ENCODE data around the gene MAGEA1. TPM values are rescaled to one million over a fixed set of nuclear protein-coding genes. Genes with fewer than 3 reads are reported as not detected.

MAGEA1 gene
- total RNA-seq, 1 donor from 2014 or later: not detected

DNA sequence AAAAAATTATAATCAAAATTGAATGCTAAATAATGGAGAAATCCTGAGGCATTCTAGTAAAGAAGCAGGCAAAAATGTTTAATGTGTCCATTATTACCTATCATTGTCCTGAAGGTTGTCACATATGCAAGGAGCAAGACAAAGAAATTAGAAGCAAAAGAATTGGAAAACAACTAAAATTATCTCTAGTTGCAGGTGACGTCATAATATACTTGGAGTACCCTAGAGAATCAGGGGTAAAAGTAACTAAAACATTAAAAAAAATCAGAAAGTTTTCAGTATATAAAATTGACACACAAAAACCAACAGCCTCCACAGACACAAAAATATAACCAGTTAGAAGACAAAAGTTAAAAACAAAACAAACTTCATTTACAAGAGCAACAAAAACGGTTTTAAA, 21.4 kb downstream of the MAGEA1 start:
- H3K27me3 ChIP-seq: no peaks in the 10 kb centered on the region
- H3K4me1 ChIP-seq: no peaks in the 10 kb centered on the region
- H3K9me3 ChIP-seq: peaks cover 0 to 2% of the 10 kb centered on the region in 2 donors
- TF ChIP-seq, protein P1, sequence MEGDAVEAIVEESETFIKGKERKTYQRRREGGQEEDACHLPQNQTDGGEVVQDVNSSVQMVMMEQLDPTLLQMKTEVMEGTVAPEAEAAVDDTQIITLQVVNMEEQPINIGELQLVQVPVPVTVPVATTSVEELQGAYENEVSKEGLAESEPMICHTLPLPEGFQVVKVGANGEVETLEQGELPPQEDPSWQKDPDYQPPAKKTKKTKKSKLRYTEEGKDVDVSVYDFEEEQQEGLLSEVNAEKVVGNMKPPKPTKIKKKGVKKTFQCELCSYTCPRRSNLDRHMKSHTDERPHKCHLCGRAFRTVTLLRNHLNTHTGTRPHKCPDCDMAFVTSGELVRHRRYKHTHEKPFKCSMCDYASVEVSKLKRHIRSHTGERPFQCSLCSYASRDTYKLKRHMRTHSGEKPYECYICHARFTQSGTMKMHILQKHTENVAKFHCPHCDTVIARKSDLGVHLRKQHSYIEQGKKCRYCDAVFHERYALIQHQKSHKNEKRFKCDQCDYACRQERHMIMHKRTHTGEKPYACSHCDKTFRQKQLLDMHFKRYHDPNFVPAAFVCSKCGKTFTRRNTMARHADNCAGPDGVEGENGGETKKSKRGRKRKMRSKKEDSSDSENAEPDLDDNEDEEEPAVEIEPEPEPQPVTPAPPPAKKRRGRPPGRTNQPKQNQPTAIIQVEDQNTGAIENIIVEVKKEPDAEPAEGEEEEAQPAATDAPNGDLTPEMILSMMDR (IDR thresholded peaks at IDR 0.05): no peak
- no peaks in the 10 kb centered on the region for H3K36me3 ChIP-seq
- intact Hi-C loops (cut with DNase I): no loop called here
- no peak overlapping the region for H3K27ac ChIP-seq
- no peak for DNase-seq (ENCODE audit: low spot score in 2 of 2)
- H3K4me3 ChIP-seq: no peak overlapping the region

DNA sequence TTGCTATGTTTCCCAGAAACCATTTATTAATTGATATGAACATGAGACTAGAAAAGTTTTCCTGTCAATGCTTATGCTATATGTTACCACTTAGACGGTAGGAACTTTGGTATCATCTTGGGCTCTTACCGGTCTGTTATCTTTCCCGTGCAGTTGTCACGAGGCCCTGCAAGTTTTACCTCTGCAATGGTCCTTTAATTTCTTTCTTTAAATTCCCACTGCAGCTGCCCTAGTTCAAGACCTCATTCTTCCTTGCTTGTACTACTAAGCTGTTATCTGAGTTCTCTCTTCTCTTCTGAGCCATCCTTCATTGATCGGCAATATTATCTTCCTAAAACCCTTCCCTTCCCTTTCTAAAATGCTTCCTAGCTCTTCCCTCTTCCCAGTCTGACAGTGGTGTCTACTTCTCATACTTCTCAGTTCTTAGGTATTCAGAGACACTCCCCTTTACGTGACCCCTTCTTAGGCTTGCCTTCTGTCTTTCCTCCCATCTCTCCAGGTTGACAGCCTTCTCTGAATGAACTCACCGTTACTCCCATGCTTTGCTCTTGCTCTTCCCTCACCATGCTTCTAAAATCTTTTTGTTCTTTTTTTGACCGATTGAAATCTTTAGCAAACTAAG, 27.5 kb downstream of the MAGEA1 start:
- H3K27ac ChIP-seq: no peak overlapping the region
- H3K4me1 ChIP-seq: no peaks in the 10 kb centered on the region
- TF ChIP-seq, protein P1 (IDR thresholded peaks at IDR 0.05): no peak
- H3K27me3 ChIP-seq: no peaks in the 10 kb centered on the region
- H3K36me3 ChIP-seq: no peaks in the 10 kb centered on the region
- intact Hi-C loops (cut with DNase I): no loop called here
- no peak overlapping the region for H3K4me3 ChIP-seq
- DNase-seq (ENCODE audit: low spot score in 2 of 2): no peak
- no peaks in the 10 kb centered on the region for H3K9me3 ChIP-seq

DNA sequence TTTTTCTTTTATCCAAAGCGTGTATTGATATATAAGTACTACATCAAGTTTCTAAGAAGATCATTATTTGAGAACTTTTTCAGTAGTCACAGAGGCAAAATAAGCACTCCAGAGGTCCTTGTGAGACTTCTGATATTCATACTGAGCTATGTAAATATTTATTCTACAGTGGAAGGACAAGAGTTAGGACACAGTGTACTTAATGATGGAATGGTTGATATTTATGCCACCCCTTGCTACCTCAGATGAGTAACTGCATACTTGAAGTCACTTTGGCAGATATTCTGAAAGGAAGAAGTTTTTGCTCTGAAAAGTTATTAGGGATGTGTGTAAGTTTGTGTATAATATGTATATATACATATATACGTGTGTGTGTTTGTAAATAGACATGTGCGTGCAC, 30.3 kb downstream of the MAGEA1 start:
- TF ChIP-seq, protein P1 (IDR thresholded peaks at IDR 0.05): no peak
- intact Hi-C loops (cut with DNase I): no loop called here
- no peak overlapping the region for H3K27ac ChIP-seq
- H3K27me3 ChIP-seq: no peaks in the 10 kb centered on the region
- peaks cover 0 to 5% of the 10 kb centered on the region in 2 donors for H3K9me3 ChIP-seq
- no peaks in the 10 kb centered on the region for H3K36me3 ChIP-seq
- no peak for DNase-seq (ENCODE audit: low spot score in 2 of 2)
- no peaks in the 10 kb centered on the region for H3K4me1 ChIP-seq
- H3K4me3 ChIP-seq: no peak overlapping the region

DNA sequence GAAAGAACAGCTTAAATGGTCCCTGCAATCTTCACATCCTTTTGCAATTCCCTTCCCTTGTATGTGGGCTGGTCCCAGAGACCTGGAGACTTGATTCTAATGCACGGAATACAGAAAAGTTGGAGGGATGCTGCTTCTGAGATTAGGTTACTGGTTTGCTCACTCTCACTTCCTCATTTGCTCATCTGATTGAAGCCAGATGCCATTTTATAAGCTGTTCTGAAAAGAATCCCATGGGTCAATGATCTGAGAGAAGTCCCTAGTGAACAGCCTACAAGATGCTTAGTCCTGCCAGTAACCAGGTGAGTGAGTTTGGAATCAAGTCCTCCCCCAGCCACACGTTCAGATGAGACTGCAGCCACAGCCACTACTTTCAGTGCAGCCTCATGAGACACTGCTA, 35.9 kb downstream of the MAGEA1 start:
- DNase-seq (ENCODE audit: low spot score in 2 of 2): no peak
- intact Hi-C loops (cut with DNase I): no loop called here
- Histone ChIP-seq H3K4me1 (no peaks in the 10 kb centered on the region), H3K27ac (no peak overlapping the region), H3K9me3 (peaks cover 0 to 5% of the 10 kb centered on the region in 2 donors), H3K4me3 (no peak overlapping the region), H3K27me3 (no peaks in the 10 kb centered on the region), H3K36me3 (no peaks in the 10 kb centered on the region)
- TF ChIP-seq, protein P1 (IDR thresholded peaks at IDR 0.05): no peak

DNA sequence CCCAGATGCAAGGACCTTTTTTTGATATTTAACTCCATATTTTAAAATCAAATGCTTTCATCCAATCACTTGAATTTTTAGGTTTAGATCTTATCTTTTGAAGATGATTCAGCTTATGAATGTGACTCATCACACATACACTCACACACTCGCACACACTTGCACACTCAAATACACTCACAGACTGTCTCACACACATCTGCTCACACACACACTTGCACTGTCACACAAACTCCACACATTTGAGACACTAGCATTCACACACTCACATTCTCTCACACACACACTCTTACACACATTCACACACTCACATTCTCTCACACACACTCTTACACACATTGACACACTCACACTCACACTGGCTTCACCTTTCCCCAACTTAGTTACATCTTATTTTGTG, 37.8 kb downstream of the MAGEA1 start:
- Histone ChIP-seq H3K27me3 (no peaks in the 10 kb centered on the region), H3K9me3 (peaks cover 0 to 3% of the 10 kb centered on the region in 2 donors), H3K4me1 (no peaks in the 10 kb centered on the region), H3K27ac (no peak overlapping the region), H3K4me3 (no peak overlapping the region), H3K36me3 (no peaks in the 10 kb centered on the region)
- DNase-seq (ENCODE audit: low spot score in 2 of 2): no peak
- TF ChIP-seq, protein P1 (IDR thresholded peaks at IDR 0.05): no peak
- intact Hi-C loops (cut with DNase I): no loop called here
